NCI-H2107 treated with DMSO at 0.1 percent for 48 hours (cell line): ENCODE data around the gene SAMD10.
"Not testable (repeated sequence)": the region's sequence is repeated elsewhere in the genome, so short reads cannot be mapped to it uniquely, and the experiment has no call there.

Experiments used
- DNase-seq: peaks from one replicate; lab custom pipeline; 2025; ENCODE audit not compliant: unreplicated experiment; lab: John Stamatoyannopoulos, UW

Gene SAMD10

DNA sequence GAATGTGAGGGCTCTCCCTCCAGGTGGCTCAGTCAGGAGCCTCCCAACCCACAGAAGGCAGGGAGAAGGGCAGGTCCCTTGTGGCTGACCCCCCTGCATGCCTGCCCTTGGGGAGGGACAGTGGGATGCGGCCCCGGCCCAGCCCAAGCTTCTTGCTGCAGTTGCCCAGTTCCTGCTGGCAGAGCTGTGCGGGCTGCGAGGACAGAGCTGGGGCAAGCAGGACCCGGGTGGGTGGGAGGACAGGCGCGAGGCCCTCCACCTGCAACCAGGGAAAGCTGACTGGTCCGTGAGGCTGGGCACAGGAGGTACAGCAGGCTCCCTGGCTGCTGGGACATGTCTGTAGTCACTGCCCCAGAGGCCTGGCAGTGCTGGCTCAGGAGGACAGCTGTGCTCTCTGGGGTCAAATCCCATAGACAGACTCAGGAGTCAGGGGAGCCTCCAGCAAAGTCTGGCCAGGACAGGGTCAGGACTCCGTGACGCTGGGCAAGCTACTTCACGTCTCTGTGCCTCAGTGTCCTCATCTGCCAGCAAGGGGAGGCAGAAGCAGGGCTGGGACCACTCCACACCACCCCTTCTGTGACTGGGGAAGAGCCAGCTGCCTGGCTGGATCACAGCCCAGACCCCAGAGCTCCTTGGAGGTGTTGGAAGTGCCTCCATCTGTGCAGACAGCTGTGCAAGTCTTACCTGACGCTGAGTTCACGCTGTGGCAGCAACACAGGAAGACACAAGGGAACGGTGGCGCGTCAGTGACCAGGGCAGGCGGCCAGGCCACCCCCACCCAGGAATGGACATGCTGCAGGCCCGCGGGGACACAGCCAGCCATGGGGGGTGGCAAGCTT lies 36.3 kb downstream of the SAMD10 start:
- DNase-seq, result no peak

DNA sequence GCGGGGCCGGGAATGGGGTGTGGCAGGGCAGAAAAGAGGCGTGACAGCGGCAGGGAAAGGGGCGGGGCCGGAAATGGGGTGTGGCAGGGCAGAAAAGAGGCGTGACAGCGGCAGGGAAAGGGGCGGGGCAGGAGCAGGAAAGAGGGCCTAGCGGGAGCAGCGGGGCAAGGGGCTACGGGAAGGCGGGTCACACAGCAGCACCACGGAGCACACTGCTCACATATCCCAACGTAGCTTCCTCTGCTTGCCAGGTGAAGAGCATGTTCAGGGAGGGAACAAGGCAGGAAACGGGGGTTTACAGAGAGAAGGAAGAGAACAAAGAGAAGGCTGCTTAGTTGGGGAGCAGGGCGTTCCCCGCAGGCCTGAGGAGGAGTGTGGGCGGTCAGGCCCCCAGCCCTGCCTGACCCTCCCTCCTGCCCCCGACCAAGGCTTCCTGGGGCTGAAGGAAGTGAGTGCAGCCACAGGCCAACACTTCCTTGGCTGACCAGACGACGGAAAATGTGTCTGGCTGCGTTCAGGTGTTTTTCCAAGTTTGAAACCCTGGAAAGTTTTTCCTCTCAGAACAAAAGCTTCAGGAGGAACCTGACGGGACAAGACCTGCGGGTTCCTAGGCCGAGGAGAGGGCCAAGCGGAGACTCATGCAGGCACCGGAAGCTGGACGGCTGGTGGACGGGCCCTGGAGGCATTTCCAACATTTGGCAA lies 37.0 kb downstream of the SAMD10 start:
- no peak for DNase-seq

DNA sequence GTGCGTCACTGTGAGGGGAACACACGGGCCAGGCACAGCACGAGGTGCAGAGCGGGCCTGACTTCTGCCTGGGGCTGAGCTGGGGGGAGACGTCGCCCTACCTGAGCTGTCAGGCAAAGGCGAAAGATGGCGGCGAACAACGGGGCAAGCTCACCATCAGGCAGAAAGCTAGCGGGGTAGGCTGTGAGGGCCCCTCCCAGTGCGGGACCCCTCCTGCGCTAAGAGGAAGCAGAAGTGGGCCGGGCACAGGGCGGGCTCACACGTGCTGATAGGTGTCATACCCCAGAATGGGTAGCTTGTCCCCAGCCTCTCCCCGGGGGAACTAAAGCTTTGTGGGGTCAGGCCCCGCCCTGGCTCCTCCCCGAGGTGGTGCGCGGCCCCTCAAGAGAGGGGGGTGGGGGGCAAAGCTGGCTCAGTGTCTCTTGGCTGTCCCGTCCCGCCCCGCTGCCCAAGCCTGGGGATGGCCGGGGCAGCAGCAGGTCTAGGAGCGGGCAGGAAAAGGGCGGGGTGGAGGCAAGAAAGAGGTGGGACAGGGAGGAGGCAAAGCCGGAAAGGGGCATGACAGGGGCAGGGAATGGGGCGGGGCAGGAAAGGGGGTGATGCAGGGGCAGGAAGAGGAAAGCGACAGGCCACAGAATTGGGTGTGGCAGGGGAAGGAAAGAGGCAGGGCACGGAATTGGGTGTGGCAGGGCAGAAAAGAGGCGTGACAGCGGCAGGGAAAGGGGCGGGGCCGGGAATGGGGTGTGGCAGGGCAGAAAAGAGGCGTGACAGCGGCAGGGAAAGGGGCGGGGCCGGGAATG lies 38.0 kb downstream of the SAMD10 start:
- DNase-seq, result no peak

DNA sequence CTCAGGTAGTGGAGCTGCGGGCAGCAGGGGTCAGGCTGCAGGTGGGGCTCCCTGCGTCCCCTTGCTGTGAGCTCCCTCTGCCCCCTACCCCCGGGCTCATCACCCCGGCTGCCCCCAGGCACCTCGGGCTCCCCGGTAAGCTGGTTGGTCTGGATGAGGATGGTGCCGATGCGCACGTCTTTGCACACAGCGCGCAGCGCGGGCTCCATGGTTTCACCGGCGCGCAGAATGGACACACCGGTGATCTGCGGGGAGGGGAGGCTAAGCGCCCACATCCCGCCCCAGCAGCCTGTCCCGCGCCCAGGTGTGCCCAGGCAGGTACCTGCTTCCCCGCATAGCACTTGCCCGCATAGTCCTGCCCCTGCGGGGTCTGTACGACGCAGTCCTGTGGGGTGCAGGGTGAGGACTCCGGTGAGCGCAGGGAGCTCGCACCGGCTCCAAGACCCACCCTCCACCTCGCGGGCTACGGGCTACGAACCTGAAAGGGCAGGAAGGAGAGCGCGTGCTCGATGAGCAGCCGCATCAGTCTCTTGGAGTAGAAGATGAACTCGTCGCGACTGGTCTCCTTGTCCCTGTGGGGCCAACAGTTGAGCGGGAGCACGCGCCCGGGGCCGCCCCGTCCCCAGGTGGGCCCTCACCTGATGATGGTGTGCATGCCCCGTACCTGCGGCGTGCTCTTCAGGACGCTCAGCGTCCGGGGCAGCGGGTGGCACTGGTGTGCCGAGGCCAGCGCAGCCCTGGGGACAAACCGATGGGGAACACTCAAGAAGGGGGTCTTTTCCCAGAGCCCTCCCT lies 38.8 kb downstream of the SAMD10 start:
- no peak for DNase-seq

DNA sequence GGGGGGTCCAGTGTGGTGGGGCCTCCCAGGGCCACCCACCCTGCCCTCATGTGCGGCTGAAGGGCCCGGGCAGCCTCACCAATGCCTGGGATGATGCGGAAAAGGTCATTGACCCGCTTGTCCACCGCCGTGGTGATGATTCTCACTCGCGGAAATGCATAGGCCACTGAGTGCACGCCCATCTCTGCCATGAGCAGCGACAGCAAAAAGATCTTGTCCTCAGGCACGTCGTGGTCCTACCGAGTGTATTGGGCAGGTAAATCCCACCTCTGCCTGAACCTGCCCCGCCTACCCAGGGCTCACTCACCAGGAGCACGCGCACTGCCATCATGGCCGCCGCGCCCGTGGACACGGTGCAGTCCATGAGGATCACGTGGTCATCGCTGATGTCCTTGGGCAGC lies 39.4 kb downstream of the SAMD10 start:
- DNase-seq, result no peak

DNA sequence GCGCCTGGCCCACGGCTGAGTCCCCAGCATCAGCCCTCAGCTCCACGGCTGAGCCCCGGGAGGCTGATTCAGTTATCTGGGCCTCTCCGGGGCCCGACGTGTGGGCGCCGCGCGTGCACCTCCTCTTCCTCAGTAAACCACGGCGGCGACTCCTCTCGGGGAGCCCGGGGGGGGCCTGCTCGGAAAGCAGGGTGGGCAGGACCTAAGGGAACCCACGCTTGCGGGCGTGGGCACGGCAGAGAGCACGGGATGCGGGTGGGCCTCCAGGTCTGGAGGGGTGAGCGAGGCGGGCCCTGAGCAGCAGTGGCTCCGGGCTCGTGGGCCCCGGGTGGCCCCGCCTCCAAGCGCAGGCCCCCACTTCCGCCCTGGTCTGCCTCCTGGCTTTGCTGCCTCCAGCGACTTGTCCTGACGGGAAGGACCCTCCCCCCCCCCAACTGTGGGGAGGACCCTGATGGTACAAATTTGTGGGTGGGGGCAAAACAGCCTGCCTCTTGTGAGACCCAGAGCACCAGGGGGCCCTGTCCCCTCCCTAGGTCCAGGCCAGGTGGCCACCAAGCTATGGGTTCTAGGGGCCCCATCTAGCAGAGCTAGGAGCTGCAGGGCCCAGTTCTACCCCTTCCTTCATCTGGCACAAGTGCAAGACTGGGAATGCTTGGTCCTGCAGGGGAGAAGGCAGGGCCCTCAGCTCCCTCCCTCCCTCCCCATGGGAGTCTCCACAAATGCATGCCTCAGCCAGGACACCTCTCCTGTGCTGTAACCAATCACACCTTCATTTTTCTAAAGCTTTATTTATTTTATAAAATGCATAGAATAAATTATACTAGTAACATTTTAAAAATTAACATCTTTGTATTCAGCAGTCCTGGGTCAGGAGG lies 40.1 kb downstream of the SAMD10 start:
- DNase-seq, result no peak

DNA sequence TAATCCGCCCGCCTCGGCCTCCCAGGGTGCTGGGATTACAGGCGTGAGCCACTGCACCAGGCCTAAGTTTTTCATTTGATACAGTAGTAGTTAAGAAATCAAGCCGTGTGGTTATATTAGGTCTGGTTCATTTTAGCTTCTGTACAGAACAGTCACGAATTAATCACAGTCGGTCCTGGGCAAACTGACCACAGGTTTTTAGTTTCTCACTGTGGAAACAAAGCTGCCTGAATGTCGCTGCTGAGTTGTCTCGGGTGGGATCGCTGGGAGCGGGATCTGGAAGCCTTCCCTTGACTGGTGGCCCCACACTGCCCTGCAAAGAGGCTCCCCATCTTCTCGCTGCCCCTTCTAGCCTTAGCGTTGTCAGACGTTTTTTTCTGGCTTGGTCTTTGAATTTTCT lies 41.8 kb downstream of the SAMD10 start:
- DNase-seq, result no peak

DNA sequence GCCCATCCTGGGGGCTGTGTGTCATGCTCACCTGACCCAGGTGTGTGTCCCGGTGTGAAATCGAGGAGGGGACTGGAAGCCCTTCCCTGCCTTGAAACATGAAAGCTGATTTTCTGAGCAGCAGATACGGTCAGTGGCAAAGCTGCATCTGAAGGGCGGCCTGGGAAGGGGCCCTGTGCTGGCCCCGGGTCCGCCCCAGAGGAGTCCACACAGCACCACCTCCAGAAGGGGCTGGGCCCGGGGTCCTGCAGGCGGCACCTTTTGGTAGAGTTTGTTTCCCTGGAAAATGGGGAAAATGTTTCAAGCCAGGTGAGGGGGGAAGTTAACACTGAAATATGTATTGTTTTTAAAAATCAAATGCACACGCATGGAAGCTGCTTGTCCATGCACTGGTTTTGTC lies 44.0 kb downstream of the SAMD10 start:
- no peak for DNase-seq

DNA sequence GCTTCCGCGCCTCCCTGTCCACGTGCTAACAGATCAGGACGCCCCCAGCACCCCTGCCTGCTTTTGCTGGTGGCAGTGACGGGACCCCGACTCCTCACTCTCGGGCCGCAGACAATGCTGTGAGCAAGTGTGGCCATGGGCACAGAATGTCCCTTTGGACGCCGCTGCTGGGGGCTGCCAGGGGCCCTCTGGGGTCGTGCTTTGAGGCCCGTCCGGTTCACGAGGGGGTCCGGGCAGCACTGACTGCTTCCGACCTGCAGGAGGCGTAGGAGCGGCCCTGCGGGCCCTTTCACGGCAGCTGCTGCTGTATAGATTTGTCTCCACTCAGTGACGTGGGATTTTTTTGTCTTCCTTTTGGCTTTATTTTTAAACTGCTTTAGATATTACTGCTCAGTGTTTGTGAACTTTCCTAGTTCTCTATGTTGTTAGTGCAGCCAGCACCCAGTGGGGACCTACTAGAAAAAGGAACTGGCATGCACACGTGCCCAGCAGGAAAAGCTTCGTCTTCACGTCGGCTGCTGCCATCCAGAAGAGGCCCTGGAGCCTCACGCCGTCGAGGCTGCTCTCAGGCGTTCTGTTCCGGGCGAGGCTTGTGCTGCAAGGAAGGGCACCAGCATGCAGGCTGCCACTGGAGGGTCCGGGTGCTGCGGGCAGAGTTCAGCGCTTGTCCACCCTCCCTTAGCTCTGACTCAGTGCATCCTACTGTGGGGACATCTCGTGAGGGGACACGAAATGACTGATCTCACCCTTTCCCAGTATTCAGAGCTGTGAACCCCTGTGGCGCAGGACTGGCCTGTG lies 45.0 kb downstream of the SAMD10 start:
- no peak for DNase-seq

DNA sequence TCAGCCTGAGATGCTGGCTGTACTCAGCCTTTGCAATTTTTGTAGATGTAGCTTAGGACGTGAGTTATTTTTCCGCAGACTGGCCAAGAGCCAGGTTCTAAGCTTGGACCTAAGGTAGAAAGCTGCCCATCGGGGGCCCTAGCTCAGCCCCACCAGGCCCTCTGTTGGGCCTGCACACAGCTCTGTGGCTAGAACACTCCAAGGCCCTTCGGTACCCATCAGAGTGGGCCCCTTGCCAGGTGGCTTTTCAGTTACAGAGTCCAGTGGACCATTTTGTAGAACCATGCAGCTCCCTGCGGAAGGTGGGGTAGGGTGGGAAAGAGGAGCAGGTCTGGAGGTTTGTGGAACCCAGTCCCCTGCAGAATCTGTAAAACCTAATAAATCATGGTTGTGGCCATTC lies 45.8 kb downstream of the SAMD10 start:
- DNase-seq, result no peak

DNA sequence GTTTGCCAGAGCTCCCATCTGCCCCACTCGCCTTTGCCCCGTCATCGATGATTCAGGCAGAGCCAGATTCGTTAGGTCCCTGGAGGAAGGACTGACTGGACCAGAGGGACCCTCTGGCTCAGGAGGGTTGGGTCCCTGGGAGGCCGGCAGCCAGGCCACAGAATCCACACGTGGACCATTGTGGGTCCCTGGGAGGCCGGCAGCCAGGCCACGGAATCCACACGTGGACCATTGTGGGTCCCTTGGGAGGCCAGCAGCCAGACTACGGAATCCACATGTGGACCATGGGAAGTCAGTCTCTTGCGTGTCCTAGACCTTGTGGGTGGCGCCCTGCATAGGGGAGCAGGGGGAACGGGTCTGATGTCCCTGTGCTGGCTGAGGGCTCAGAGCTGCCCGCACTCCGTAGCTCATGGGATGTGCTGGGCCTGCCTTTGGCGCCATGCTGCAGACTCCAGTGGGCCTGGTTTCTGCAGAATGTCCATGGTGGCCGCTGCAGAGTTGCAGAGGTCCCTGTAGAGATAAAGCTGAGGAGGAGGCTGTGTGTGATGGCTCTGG lies 46.8 kb downstream of the SAMD10 start:
- DNase-seq, result no peak

DNA sequence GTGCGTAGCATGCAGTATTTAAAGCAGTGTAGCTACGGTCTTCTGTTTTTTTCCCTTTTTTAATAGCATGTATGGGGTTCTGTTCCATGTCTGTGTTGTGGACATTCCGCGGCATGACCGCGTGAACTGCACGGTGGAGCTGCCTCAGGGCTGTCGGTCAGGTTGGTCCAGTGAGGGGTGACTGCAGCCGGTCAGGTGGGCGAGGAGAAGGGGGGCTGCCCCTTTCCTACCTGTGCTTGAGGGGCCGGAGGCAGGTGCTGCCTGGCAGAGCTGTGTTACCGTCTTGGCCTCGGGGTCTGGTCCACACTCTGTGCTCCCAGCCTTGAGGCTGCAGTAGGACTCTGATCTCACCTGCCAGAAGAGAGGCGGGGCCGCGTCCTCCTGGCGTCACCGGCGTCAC lies 47.7 kb downstream of the SAMD10 start:
- no peak for DNase-seq

DNA sequence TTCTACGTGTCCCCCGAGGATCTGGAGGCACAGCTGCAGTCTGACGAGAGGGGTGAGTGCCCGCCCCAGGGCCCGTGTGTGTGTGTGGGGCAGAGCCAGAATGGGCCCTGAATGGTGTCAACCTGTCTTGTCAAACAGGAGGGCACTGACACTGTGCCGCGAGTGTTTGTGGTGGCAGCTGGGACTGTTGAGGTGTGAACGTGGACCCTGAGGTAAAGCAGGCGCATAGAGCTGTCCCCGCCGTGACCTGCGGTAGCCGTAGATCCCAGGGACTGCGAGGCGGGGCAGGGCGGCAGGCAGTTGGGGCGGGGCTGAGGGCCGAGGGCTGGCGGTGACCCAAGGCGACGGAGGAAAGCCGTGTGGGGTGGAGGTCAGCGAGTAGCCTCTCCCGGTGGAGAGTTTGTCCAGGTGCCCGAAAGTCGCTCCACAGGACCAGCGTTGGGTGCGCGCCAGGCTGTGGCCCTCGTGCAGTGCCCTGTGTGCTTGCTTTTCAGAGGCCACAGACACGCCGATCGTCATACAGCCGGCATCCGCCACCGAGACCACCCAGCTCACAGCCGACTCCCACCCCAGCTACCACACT lies 48.4 kb downstream of the SAMD10 start:
- DNase-seq, result no peak

DNA sequence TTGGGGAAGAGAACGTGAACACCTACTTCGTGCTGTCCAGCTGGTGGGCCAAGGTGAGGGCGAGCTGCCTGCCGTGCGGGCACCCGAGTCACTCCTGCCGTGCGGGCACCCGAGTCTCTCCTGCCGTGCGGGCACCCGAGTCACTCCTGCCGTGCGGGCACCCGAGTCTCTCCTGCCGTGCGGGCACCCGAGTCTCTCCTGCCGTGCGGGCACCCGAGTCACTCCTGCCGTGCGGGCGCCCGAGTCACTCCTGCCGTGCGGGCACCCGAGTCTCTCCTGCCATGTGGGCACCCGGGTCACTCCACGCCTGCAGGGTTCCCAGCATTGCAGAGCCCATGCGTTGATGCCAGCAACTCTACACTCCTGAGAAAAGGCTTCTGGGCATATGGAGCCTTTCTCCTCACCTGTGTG lies 50.0 kb downstream of the SAMD10 start:
- not testable (repeated sequence) for DNase-seq

DNA sequence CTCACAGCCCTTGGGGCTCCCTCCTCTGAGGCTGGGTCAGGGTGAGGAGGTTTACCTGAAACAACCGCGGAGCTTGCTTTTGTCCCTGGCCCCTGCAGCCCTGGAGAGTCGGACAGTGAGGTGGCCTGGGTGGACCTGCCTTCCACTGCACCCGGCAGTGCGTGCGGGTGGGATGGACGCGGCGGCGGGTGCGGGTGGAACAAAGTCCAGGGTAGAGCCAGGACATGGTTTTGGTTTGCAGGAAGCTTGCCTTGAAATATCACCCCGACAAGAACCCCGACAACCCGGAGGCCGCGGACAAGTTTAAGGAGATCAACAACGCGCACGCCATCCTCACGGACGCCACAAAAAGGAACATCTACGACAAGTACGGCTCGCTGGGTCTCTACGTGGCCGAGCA lies 50.4 kb downstream of the SAMD10 start:
- DNase-seq, result no peak

DNA sequence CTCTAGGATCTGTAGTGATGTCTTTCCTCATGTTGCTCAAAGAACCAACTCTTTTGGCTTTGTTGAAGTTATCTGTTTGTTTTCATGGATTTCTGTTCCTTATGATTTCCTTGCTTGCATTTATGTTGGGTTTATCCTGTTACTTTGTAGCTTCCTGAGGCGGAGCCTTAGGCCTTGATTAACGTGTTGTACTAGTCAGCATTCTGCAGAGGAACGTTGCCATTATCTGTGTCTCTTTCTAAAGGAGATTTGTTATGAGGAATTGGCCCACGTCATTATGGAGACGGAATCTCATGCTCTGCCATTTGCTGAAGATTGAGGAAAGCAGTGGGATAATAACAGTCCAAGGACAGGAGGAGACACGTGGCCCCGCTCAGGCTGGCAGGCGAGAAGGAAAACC lies 53.1 kb downstream of the SAMD10 start:
- no peak for DNase-seq

DNA sequence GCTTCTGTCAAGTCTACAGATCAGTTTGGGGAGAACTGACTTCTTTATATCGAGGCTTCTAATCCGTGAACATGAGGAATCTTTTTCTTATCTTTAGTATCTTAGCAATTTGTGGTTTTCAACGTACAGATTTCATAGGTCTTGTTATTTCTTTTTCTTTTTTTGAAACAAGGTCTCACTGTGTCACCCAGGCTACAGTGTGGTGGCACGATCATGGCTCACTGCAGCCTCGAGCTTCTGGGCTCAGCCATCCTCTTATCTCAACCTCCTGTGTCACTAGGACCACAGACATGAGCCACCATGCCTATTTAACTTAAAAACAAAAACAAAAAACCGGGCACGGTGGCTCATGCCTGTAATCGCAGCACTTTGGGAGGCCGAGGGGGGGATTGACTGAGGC lies 55.2 kb downstream of the SAMD10 start:
- no peak for DNase-seq
